CD4-positive, alpha-beta T cell treated with Interleukin-15 for 4 hours (primary cell): Measurements from ENCODE around the gene FAN1.
"Not testable (repeated sequence)": the region's sequence is repeated elsewhere in the genome, so short reads cannot be mapped to it uniquely, and the experiment has no call there.

Experiments used
- DNase-seq: peaks from one replicate; pipeline ENCODE4 v3.0.0-alpha.2; 2020; ENCODE audit warnings: low spot score

FAN1 gene

DNA sequence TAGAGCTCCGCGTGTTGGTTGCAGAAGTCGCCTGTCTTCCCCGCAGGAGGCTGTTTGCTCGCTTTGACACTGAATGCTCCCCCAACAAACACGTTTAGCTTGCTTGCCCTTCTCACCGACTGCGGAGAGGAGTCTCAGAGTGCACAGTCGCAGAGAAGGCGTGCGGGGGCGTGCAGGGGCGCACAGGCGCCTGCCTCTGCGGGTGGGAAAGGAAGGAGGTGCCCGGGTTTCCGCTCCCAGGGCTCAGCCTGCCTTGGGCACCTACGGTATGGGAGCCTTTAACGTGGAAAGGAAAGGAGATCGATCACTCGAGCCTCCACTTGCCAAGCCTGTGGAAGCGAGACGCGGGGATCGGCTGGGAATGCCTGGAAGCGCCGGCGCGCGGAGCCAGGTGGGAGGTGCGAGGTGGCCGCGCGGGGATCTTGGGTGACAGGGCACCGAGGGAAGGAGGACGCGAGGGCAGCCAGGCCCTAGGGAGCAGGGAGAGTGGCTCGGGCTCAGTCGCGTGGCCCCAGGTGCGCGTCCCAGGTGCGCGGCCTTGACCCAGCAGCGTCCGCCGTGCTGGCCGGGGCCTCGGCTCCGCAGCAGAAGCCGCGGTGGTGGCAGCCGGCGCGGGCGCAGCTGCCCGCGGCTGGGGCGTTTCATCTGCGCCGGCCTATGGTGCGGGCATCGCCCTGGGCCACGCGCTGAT lies at the start of gene FAN1:
Gene FAN1 (plus strand): TSS at position 419 of the 691 bp plus-strand sequence. CDS start 749 bp downstream, outside the sequence.
- peak; percentile 72 for DNase-seq

DNA sequence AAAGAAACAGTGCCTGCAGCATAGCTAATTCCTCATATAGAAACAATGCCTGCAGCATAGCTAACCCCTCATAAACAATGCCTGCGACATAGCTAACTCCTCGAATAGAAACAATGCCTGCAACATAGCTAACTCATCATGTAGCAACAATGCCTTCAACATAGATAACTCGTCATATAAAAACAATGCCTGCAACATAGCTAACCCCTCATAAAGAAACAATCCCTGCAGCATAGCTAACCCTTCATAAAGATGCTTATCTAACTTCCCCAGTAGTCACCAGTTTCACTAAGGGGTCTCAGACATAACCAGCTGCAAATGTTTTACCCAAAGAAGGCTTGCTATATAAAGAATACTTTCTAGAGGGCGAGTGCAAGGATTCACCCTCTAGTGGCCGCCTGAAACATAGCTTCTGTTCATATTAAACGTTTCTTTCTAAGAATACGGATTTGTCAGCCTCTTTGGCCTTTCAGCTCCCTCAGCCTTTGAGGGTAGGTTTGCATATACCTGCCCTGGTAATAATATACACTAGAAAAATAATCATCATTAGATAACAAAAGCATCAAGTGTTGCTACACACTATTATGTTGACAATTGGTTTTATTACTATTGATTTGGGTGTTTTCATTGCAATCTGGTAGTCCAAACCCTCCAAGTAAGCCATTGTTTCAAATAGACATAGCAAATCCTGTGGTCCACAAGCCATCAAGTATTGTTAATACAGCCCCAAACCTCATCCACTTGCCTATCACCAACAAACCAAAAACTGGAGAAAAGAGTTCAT lies 44.4 kb upstream of the FAN1 start:
- DNase-seq, result peak; percentile 26

DNA sequence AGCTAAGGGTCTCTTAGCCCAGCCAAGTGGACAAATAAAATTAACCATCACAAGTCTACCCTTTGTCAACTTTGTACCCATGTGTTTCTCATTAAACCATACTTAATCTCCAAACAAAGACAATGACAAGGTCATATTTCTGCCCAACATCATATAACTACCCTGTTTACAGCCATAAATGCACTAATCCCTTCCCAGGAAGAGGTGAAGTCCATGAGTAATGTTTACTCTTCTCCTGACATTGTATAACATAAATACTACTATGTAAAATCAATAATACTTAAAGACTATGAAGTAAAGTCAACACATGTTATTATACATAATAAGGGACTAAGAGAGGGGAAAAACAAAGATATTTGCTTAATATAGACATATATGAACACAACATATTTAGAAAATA lies 38.5 kb upstream of the FAN1 start:
- DNase-seq, result no peak

DNA sequence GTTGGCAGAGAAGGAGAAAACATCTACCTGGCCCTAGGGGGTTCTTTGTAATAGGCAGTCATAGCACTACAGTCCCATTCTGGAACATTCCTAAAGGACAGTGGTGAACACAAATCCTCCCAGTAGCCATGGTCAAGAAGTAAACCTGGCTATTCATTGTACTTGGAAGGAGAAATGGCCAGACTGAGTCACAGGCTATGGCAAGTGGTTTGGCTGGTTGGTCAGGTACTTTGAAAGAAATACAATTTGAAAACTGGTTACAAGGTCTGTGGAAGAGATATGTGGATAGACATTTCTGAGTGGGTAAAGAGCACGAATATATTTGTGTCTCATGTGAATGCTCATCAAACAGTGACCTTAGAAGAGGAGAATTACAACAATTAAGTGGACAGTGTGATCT lies 33.0 kb upstream of the FAN1 start:
- no peak for DNase-seq

DNA sequence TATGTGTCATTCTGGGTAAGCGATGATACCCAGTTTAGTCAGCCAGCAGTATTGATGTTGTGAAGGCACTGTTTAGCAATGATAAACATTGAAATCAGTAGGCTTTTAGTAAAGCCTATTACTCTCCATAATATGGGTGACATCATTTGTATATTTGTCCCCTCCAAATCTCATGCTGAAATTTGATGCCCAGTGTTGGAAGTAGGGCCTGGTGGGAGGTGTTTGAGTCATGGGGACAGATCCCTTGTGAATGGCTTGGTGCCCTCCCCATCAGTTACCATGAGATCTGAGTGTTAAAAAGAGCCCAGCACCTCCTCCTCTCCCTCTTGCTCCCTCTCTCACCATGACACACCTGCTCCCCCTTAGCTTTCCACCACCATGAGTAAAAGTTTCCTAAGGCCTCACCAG lies 31.4 kb upstream of the FAN1 start:
- no peak for DNase-seq

DNA sequence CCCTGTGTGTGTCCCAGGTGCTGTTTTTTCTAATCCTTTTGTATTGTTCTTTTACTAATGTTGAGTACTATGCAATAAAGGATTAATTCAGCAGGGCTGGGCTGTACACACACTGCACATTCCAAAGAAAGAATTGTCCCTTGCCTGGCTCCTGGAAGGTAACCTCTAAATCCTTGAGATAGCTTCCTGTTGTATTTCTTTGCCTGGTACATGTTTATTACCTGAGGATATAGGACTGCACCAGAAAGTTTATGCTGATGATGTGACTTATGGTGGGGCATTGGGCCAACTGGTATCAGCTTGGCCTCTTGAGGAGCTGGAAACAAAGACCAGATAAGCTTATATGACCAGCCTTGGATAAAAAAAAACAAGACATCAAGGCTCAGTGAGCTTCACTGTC lies 26.6 kb upstream of the FAN1 start:
- DNase-seq, result no peak

DNA sequence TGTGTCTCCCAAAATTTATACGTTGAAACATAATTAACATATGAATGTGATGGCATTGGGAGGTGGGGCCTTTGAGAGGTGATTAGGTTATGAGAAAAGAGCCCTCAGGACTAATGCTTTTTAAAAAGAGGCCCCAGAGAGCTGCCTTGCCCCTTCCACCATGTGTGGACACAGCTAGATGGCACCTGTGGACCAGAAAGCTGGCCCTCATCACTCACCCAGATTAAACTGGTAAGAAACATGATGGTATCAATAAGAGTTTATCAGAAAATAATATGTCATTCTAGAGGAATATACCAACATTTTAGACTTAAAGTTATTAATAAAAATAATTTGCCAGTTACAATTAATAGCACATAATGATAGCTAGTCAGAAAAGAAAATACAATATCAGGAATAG lies 25.2 kb upstream of the FAN1 start:
- DNase-seq, result no peak

DNA sequence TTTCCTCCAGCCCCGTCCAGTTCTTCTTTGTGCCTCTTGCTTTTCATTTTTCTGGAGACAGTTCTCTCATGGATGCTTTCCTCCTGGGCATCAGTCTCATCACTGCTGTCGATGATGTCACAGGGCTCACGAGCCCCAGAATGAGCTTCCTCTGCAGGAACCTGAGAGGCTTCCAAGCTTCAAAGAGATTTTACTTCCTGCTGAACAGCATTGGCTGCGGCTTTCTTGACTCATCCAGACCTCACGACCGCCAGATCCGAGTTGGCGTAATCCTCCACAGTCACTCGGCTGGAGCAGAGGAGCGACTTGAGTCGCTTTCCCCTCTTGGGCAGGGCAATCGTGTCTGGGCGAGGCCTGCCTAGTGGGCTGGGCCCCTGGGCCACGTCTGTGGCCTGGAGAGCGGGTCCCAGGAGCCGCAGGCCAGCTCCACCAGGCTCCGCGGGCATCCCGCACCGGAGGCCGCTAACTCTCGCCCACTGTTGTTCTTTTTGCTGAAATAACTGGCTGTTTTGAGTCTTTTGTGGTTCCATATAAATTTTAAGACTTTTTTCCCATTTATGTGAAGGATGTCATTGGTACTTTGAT lies 20.8 kb upstream of the FAN1 start:
- DNase-seq, result no peak

DNA sequence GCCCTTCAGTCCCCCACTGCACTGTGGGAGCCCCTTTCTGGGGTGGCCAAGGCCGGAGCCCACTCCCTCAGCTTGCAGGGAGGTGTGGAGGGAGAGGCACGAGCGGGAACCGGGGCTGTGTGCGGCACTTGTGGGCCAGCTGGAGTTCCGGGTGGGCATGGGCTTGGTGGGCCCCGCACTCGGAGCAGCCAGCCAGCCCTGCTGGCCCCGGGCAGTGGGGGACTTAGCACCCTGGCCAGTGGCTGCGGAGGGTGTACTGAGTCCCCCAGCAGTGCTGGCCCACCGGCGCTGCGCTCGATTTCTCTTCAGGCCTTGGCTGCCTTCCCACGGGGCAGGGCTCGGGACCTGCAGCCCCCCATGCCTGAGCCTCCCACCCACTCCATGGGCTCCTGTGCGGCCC lies 20.0 kb upstream of the FAN1 start:
- not testable (repeated sequence) for DNase-seq

DNA sequence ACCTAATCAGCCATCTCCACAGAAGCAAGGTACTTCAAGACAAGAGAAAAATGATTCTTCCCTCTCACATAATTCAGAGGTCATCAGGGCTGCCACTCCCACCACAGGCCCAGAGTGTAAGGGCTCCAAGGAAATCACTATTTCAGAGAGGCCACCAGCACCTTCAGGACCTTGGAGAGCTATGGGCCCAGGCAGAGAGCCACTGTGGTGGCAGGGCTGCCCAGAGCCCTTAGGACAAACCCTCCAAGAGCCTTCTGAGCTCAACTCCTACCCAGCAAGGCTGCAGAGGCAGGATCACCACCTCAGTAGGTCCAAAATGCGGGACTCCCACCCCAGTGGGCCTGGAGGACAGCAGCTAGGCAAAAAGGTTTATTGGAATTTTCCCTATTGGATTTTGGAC lies 17.9 kb upstream of the FAN1 start:
- DNase-seq, result no peak

DNA sequence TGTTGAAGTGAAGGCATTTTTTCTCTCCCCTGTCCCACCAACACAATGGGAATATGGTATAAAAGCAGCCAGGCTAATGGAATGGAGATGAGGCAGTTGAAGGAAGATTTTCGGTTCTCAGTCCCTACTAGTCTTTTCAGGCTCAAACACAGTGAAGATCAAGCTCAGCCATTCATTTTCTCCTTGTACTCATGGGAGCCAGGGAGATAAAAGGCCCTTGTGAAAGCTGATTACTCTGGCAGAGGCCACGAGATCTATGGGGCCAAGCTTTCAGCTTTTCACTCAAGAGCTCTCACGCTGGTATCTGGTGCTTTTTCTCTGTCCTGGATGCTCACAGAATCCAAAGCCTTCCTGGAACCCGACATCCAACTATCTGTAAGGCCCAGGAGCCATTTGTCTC lies 14.5 kb upstream of the FAN1 start:
- no peak for DNase-seq

DNA sequence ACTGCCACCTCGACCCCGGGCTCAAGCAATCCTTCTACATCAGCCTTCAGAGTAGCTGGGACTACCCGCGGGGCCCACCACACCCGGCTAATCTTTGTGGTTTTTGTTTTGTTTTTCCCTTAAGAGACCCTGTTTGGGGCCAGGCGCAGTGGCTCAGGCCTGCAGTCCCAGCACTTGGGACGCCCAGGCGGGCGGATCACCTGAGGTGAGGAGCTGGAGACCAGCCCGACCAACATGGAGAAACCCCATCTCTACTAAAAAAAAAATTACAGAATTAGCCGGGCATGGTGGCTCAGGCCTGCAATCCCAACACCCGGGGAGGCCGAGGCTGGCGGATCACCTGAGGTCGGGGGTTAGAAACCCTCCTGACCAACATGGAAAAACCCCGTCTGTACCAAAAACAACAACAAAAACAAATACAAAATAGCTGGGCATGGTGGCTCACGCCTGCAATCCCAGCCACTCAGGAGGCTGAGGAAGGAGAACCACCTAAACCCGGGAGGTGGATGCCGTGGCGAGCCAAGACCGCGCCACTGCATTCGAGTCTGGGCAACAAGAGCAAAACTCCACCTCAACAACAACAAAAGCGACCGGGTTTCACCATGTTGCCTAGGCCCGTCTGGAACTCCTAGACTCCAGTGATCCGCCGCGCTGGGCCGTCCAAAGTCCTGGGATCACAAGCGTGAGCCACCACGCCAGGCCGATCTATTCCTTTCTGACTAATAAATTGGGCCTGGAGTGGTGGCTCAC lies 8.1 kb upstream of the FAN1 start:
- no peak for DNase-seq

DNA sequence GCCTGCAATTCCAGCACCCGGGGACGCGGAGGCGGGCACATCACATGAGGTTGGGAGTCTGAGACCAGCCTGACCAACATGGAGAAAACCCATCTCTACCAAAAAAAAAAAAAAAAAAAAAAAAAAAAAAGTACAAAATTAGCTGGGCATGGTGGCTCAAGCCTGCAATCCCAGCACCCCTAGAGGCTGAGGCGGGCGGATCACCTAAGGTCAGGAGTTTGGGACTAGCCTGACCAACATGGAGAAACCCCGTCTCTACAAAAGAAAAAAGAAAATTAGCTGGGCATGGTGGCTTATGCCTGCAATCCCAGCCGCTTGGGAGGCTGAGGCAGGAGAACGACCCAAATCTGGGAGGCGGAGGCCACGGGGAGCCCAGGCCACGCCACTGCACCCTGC lies 7.5 kb upstream of the FAN1 start:
- no peak for DNase-seq

DNA sequence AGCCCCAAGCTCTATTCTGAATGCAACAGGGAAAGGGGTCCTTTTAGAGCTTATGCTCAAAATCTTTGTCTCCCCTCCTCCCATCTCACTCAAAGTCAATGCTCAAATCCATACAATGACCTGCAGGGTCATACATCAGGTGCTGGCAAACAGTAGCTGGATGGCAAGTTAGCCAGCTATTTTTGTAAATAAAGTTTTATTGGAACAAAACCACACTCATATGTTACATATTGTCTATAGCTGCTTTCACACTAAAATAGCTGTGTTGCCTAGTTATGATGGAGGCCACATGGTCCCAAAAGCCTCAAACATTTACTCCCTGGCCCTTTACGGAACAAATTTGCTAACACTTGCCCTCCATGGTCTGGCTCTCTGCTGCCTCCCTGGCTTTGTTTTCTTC lies 1.8 kb upstream of the FAN1 start:
- no peak for DNase-seq

DNA sequence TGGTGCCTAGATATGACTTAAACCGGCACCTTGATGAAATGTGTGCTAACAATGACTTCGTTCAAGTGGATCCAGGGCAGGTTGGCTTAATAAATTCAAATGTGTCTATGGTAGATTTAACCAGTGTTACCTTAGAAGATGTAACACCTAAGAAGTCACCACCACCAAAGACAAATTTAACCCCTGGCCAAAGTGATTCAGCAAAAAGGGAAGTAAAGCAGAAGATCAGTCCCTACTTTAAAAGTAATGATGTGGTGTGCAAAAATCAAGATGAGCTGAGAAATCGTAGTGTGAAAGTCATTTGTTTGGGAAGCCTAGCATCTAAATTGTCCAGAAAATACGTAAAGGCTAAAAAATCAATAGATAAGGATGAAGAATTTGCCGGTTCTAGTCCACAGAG lies 1.1 kb downstream of the FAN1 start:
- DNase-seq, result no peak

DNA sequence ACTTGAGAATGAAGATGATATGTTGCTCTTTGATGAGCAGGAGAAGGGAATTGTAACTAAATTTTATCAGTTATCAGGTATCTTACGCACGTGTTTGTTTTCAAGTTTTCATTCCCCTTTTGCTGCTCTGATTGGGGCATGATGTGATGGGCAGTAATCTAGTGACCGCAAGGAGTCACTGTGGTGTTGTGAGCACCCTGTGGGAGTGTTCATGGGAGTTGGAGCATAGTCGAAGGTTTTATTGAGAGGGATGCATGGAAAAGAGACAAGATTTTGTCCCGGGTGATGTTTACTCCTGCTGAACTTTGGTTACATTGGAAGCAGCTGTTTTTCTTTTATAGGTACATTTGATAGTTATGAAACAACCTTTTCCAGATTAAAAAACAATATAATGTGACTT lies 2.1 kb downstream of the FAN1 start:
- no peak for DNase-seq

DNA sequence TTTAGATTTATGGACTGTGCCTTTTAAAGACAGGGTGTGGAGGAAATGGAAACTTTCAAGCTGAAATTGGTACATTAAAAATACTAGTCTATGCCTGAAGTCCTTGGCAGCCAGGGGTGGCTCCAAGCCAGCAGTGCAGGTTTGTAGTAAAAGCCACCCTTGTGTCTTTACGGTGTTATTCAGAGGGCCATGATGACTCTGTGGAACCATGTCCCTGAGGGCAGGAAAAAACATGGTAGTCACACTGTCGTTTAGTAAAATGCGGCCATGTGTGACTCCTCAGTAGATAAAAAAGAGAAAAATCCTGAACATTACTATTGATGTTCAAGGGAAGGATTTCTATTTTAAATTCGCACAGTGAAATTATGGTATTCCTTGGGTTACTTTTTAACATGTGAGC lies 2.7 kb downstream of the FAN1 start:
- DNase-seq, result no peak

DNA sequence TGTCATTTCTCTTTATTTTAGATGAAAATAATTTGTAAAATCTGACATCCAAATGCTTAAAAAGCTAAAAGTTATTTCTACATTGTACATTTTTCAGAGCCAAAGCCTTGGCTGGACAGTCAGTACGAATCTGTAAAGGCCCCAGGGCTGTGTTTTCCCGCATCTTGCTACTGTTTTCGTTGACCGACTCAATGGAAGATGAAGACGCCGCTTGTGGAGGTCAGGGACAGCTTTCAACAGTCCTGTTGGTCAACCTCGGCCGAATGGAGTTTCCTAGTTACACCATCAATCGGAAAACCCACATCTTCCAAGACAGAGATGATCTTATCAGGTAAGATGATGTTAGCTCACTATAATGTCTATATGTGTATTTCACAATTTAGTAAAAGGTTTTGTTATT lies 10.0 kb downstream of the FAN1 start:
- DNase-seq, result no peak

DNA sequence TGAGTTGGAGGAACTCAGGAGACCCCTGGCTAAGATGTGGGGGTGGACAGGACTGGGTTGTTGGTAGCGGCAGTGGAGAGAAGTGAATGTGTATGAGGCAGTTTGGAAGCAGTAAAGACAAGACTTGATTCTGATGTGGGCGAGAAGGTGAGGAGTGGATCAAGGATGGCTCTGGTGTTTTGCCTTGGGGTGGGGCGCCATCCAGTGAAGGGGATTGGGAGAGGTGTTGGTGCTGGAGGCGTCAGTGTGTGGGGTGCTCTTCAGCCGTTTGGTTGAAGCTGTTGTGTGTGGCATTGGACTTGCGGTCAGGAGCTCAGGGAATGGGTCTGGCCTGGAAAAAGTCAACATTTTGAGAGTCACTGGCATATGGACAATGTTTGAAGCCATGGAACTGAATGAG lies 13.3 kb downstream of the FAN1 start:
- DNase-seq, result no peak

DNA sequence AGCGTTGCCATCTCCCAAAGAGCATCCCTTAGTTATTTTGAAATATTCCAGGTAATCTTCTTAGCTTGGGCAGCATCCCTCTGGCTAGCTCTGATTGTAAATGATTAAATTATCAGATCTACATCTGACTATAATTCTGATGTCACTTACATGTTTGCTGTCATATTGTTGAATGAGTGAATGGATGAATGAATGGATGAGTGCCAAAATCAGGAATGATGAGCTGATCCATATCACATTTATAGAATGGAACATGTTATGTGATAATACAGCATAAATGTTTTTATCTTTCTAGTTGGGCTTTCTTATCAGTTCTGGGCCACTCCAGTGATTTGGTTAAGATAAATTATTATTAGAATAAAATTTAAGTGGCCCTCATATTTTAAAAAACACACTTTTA lies 14.0 kb downstream of the FAN1 start:
- DNase-seq, result no peak

DNA sequence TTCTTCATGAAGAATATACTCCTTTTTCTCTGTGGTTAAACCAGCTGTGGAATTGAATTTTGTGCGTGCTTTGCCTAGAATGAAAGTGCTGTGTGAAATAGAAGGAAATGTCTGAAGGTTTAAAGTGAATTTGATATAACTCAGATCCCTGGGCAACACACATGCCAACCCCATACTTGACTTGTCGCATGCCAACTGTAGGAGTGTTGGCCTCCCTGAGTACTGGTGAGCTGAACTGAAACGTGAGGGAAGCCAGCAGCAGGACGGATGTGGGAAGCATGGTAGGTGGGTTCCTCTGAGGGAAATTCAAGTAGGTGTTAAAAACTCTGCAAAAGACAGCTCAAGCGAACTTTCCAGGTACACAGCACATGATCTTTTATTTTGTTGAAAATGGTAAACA lies 14.7 kb downstream of the FAN1 start:
- DNase-seq, result no peak

DNA sequence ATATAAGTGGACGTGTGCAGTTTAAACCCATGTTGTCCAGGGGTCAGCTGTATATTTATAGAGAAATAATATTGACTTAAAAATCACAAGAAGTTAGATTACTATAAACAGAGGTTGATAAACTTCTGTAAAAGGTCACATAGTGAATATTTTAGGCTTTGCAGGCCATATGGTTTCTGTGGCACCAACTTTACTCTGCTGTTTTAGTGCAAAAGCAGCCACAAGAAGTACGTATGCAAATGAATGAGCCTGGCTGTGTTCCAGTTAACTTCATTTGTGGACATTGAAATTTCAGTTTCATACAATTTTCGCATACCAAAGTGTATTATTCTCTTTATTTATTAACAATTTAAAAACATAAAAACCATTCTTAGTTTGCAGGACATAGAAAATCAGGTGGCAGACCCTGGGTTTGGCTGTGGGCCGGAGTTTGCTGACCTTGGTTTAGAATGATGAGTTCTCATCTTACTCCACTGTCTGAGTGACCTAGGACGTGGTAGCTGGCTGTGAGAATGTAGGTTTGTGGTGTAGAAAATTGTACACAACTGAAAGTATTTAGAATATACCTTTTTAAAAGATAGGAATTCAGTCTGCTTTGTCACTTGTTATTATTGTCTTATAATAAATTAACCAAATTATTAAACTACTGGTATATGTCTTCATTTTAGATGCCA lies 16.3 kb downstream of the FAN1 start:
- DNase-seq, result no peak
